ENCODE results near the gene TRHDE.

The TRHDE gene

DNA sequence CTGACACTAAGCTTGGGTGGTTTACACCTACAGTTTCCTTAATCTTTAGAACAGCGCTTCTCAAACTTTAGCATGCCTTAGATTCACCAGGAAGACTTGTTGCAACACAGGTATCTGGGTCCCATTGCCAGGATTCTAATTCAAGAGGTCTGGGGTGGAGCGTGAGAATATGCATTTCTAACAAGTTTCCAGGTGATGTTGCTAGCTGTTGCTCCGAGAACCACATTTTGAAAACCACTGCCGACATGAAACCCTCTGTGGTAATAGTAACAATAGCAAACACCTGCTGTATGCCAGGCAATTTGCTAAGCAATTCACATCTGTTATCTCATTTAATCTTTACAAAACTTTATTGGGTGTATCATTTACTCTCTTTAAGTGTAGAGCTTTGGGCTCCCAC is 58.6 kb downstream of the TRHDE start:
- DNase-seq = no peak

DNA sequence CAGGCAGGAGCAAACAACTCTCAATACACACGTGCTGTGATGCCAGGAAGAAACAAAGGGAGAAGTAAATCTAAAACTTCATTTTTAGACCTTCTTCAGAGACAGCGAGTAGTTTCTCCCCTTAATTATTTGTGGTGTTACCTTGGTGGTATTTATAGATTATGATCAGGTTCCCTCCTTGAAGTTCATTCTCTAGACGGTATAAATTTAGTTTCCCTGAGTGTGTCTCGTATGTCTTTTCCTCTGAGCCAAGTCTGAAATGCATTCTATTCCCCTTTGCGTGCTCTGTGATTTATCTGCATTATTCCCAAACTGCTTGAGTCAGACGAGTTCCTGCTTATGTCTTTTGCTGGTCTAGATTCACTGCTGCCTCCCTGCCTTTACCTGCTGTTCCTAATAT is 65.2 kb downstream of the TRHDE start:
- no peak for DNase-seq

DNA sequence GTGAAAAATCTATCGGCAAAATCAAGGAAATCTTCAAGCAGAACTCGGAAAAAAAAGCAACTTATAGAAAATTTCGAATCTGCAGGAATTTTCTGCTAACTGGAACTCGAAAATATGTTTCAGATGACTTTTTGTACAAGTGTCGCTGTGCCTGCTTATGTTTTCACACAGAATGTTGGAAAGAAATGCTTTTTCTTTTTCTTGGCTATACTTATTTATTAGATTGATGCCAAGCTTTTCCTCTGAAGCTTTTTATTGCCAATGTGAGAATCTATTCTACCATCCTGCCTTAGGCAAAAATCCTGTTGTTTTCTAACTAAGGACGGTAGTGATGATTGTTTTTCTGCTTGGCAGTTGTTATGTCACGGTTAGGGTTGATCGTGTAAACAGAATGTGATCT is 65.8 kb downstream of the TRHDE start:
- no peak for DNase-seq

DNA sequence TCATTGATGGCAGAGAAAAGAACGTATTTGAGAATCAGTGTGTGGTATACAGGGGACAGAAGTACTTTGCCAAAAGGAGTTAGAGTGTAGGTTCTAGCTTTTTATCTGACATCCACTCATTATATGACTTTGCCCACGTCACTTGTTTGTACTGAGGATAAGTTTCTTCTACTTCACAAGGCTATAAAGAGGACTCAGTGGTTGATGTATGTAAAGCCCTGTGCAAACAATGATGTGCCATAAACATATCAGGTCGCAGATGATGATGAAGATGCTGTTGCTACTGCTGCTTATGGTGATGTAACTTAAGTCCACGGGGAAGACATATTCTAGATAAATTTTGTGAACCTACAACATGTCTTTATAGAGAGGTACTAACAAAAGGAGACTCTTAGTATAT is 66.3 kb downstream of the TRHDE start:
- DNase-seq = no peak

DNA sequence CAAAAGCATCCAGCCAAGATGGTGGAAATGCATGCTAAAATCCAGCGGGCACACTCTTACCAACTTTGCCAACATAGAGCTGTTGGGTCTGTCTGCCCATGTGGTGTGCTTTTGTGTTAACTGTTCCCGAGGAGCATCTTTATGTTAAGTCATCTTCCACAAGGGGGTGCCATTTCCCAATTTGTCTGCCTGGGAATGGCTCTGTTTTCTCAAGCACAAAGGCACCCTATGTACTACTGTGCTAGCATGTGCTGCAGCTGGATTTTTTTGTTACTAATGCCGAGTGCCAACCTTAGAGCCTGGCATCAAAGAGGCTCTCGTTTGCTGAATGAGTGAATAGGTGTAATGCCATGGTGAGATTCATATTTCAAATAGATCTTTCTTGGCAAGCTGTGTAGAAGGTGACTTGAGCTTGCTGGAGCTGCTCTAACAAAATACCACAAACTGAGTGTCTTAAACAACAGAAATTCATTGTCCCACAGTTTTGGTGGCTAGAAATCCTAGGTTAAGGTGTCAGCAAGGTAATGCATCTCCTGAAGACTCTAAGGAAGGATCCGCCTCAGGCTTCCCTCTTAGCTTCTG is 74.3 kb downstream of the TRHDE start:
- peak; percentile 10 for DNase-seq

DNA sequence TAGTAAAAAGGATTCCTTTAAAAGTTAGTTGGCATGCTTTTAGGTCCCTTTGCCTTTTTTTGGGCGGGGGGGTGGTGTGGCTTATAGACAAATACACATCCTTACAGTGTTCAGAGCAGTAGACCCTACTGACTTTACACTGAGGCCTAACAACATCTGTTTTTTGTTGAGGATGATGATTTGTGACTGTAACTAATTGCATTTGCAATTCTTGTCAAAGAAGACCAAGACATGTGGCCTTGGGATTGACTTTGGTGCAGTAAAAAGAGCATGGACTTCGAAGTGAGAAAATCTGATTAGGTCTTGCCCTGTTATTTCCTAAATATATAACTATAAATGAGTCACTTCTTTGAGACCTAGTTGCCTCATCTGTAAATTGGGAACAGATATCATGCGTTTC is 77.3 kb downstream of the TRHDE start:
- no peak for DNase-seq

DNA sequence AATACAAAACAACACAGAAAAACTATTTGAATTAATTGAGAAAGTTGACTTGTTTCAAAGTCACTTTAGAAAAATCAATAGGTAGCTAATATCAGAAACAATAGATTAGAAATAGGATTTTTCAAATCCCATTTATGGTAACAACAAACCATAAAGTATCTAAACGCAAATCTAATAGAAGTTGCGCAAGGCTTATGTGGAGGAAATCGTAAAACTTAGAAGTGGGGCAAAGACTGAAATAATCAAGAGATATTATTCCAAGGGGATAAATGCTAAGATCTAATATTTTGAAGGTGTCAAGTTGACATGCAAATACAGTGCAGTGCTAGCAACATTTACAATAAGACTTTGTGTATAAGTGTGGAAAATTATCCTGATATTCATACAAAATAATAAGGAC is 87.2 kb downstream of the TRHDE start:
- DNase-seq = no peak

DNA sequence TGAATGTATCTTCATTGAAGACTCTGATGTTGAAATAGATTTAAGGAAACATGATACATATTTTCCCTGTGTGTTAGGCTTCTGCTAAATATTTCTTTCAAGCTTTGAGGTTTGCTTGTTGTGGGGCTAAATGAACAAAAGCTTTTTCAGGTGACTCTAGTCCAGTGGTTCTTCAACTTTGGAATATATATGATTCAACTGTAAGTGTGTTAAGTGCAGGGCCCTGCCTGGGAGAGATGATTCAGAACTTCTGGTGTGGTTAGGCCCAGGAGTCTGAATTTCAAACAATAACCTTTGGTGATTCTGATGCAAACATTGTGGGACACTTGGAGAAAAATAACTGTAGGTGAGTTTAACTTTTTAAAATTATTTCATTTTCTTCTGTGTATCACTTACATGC is 93.0 kb downstream of the TRHDE start:
- no peak for DNase-seq

DNA sequence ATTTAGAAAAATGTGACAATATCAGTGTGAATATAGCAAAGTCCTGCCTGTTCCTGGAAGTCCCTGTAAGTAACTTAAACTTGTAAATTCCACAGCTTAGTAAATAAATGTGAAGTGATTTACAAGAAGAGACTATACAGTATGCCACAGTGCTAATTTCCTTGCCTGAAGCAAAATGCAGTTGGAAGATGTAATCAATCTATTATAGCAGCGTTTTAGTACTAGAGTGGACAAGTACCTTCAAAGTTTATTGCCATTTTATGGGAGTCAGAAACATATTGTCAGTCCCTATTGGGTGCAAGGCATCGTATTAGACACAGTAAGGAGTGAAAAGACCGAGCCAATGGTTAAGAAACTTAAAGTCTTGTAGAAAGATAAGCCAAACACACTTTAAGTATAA is 94.1 kb downstream of the TRHDE start:
- DNase-seq = no peak

DNA sequence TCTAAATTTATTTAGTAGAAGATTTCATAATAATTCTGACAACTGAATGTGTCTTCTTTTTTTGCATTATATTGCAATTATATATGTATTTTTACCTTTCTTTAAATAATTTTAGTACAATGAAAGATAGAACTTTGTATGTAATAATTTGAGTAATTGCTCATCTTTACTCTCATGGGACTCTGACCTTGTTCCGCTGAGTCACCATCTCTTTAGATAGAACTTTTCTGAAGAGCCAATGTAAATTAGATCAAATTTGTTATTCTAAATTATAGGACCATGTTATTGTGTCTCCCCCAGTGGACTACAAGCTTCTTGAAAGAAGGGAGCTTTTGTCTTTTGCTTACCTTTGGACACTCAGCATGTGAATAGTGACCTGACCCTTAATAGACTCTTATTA is 96.1 kb downstream of the TRHDE start:
- DNase-seq = no peak

DNA sequence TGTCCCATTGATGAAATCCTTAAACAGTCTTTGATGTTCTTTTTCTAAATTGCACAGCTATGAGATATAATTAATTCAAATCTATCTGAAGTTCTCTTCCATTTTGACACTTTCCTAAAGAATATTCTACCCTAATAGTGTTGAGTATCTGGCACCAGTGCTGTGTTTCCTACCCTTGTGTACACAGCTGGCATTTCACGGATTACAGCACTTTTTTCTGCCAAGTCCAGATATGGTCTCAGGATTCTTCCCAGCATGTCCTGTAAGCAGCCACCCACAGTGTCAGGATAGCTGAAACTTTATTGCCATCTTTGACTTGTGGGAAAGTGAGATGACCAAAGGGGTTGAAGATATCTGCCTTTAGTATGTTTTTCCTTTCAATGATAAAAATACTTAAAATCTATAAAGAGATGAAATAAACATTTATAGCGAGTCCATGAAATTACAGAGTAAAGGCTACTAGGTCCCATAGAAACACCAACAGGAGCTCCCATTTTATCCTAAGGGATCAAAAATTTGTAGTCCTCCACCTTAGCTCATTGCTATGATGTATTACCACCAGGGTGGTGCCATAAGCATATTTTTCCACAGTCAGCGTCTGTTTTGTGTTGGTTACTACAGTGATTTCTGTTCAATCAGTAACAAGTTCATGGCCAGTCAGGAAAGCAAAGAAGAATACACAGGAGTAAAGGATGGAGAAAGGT is 96.7 kb downstream of the TRHDE start:
- DNase-seq = no peak

DNA sequence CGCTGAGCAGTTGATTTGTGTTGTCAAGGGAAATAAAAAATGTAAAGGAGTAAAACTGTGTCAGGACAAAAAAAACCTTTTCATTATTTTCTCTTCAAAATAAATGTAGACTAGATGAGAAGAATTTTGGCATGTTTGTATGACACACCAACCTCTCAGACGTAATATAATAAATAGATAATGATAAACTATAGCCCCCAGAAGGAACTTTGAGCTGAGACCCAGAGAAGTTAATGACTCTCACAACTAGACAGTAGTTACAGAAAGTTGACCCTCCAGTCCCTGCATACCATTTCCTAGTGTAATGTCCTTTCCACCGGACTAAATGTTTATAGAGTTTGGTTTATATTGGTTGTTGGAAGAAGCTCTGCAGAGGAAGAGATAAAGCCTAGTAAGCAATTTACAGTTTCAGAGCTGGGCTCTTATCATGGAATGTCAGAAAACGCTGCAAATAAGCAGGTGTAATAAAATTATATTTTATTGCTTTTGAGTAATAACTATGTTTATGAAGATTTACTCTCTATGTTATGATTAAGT is 97.3 kb downstream of the TRHDE start:
- DNase-seq = no peak

DNA sequence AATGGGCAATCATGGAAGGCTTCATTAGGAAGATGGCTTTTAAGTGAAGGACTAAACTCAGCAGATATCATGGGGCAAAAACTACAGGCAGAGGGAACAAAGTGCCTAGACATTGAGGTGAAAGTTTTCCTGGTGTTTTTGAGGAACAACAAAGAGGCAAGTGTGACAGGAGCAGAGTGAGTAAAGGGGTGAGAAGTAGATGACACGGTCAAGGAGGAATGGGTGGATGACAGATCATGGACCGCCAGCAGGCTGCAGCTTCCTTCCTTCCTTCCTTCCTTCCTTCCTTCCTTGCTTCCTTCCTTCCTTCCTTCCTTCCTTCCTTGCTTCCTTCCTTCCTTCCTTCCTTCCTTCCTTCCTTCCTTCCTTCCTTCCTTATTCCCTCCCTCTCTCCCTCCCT is 108.3 kb downstream of the TRHDE start:
- no peak for DNase-seq

DNA sequence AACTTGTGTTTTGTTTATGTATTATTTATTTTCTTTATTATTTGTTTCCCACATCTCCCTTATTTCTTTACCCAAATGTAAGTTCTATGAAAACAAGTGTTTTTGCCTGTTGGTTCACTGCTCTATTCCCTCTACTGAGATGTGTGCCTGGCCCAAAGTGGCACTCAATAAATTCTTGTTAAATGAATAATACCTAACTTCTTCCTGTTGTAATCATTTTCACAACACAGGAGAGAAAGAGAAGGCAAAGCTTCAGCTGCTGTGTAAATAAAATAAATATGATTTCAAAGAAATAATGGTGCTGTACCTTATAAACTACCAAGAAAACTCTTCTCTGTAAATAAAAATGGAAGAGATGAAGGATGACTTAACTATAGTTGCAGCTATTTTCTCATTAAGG is 116.2 kb downstream of the TRHDE start:
- no peak for DNase-seq

DNA sequence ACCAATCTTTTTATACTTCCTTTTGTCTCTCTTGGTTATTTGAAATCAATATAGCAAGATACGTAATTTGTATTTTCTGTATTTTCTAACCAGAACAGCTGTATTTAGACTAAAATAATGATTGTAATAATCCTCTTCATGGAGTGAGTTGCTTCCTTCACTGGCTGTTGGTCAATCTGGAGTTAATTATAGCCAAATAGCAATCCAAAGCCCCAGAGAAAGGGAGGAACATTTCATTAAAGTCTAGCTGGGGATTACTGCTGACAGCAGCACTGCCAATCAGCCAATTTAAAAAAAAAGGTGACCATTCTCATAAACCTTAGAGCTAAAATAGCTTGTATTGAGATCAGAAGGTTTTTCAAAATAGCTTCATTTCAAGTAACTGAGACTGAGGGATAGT is 118.0 kb downstream of the TRHDE start:
- DNase-seq = no peak

DNA sequence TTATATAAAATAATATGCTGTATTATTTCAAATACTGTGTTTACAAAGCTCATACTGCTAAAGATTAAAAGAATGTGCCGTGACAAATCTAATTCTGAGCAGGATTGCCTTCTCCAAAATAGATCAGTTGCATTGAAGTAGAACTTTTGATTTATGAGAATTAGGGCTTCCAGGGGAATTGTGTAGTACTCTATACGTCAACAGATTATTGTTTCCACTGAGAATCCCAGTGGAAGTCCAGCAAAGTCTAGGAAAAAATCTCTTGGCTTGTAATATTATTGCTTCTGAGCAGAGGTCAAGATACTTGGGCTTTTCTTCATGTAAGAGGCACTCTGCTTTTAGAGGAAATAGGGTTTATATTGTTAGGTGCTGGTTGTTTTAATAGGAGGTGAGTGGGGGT is 133.9 kb downstream of the TRHDE start:
- no peak for DNase-seq

DNA sequence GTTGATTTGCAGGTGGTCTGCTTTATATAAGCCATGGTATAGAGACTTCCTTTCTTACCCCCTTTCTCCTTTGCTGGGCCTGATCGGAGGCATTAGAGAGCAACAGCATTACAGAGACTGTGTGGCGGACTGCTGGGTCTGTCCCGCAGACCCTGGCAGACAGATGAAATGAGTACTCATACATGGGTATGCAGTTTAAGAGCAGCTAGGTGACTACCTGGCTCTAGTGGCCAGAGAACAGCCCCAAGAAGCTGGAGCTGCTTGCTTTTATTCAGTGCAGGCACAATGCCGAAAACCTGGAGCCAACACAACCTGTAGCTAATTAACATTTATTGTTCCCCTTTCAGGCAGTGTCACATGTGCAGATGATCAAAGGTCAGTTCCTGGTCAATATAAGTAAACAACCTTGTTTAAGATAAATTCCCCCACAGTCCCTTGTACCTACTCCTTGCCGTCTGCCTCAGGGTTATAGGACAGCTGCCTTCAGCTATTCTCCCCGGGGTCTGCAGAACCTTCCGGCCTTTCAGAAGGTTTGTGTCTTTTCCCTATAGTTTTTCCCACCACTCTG is 160.0 kb downstream of the TRHDE start:
- no peak for DNase-seq

DNA sequence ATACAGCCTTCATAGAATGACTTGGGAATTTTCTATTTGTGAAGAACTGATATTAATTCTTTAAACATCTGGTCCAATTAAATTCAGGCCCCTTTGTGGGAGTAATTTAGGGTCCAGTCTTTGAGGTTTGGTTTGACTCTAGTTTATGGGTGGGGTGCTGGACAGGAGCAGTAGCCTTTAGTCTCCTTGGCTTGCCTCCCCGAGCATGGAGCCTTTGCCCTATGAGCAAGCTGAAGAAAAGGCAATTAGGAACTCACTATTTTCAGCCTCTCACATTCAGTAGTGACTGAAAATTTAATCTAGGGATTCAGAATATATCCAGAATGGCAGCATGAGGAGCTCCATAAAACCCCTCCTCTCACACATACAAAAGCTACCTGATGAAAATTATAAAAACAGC is 161.1 kb downstream of the TRHDE start:
- DNase-seq = no peak

DNA sequence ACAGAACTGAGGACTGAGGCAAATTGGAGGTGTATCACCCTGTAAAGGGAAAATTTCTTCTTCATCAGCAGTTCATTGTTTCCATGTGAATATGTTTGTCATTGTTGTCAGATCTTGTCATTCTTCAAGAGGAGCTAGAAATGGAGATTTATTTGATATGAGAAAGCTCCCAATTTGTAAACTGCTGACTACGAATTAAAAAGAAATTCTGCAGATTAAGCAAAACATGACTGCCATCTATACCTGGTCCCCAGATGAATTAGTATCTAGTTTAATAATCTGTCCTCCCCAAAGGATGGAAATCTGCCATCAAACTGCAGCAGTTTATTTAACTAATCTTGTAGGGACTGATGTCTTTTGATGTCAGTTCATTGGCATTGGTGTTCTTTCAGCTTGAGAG is 162.8 kb downstream of the TRHDE start:
- DNase-seq = no peak

DNA sequence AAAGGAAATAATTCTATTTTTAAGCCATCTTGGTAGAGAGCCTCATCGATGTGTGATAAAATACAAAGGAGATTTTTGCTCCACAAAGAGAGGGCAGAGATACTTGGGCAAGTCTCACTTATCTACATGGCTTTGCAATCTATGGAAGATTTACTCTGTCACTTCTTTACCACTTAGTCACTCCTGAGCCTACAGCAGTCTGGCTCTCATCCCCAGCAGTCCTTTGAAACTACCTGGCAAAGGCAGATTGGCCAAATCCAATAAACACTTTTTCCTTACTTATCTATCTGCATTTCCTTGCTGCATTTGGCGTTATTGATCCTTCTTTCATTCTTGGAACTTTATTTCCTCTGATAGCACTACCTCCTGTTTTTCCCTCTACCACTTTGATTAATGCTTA is 170.0 kb downstream of the TRHDE start:
- DNase-seq = no peak

DNA sequence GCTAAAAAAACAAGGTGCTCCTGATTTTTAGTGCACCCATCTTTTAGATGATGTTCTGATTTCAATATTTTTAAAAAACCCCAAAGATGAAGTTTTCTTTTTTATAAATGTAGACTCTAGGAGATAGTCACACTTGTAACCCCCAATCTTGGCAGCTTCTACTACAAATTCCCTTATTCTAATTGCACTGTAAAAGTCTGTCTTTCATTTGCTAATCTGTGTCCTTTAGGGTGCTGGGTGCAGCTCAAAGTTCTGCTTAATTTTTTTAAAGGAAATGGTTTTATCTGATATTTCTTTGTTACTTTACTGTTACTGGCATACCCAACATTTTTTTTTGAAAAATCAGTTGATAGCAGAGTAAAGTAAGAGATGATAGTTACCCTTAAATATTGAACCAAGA is 172.0 kb downstream of the TRHDE start:
- DNase-seq = no peak

DNA sequence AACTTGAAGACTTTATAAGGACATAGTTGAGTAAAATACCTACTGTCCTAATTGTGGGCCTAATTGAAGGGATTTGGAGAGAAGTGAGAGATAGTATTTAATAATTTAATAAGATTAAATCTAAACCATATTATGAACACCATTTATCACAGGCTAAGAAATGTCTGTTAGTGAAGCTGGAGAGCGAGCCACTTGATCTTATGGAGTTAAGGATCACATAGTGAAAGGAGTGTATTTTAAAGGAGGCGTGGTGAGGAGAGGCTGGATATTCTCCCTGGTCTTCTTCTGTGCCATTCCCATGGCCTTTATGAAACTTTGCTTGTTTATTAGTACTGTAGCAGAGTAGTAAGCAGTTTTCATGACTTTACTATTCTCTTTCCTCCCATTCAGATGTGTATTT is 172.4 kb downstream of the TRHDE start:
- no peak for DNase-seq

DNA sequence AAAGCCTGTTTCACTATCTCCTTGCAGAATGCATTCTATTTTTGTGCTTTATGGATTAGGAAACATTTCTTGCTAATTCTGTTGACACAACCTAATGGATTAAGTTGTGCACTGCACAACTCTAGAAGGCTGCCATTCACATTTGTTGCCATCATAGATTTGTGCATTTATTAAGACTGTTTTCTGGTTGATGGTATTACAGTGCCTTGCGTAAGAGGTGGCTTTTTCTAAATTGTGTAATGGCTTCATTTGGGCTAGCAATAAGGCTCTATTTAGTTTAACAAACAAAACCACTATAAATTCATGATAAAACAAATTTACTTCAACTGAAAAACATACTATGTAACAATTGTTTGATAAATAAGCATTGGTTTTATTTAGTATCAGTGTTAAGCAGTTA is 175.9 kb downstream of the TRHDE start:
- no peak for DNase-seq

DNA sequence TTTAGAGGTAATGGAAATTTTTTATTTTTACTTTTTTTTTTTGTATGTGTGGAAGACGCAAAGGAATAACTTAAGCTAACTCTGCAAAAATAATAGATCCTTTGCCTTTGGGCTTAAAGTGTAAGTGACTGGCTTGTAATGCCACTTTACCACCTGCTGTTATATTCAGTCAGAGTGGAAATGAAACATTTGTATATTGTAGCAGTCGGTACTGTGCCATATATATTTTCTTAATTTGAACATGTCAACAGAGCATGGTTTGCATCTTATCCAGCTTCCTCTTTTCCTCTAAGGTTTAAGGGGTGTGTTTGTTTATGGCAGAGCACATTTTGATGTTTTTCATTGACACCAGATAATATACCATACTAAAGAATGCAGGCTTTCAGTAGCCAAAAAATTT is 176.6 kb downstream of the TRHDE start:
- DNase-seq = no peak

DNA sequence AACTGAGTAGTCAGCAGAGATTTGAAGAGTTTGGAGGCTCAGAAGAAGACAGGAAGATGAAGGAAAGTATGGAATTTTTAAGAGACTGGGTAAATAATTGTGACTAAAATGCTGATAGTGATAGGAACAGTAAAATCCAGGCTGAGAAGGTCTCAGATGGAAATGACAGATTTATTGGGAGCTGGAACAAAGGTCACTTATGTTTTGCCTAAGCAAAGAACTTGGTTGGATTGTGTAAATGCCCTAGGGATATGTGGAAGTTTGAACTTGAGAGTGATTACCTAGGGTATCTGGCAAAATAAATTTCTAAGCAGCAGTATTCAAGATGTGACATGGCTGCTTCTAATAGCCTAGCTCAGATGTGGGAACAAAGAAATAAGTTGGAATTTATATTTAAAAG is 180.9 kb downstream of the TRHDE start:
- no peak for DNase-seq
